ENCODE measurements around the gene ANO7.
A peak's percentile ranks its signal among the peaks of the same experiment; 100 is the strongest.

Gene ANO7

DNA sequence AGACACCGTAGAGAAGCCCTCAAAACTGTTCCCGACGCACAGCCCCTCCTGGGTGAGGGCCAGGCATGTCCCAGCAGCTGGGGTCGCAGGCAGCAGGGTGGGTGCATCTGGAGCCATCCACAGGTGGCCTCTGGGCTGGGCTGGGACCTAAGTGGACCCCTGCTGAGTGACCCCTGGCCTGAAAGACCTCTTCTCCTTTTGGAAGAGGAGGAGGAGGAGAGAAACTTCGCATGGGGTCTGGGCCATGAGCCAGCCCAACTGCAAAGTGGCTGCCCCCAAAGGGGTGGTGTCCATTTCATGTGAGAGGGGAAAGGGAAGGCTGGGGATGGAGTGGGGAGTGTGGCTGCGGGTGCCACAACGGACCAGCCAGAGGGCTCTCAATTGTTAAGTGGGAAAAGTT, 25.1 kb downstream of the ANO7 start:
- no peak overlapping the region for H3K4me3 ChIP-seq (ENCODE audit: low read depth, low read length)
- POLR2A ChIA-PET, result no interaction called here
- CTCF ChIA-PET, result interaction anchor here (2.1 kb wide), 1 partner anchor 136 kb away, joined by 7 read pairs; no protein-coding TSS in a partner anchor
- TF ChIP-seq, protein P1, sequence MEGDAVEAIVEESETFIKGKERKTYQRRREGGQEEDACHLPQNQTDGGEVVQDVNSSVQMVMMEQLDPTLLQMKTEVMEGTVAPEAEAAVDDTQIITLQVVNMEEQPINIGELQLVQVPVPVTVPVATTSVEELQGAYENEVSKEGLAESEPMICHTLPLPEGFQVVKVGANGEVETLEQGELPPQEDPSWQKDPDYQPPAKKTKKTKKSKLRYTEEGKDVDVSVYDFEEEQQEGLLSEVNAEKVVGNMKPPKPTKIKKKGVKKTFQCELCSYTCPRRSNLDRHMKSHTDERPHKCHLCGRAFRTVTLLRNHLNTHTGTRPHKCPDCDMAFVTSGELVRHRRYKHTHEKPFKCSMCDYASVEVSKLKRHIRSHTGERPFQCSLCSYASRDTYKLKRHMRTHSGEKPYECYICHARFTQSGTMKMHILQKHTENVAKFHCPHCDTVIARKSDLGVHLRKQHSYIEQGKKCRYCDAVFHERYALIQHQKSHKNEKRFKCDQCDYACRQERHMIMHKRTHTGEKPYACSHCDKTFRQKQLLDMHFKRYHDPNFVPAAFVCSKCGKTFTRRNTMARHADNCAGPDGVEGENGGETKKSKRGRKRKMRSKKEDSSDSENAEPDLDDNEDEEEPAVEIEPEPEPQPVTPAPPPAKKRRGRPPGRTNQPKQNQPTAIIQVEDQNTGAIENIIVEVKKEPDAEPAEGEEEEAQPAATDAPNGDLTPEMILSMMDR (IDR thresholded peaks at IDR 0.05; ENCODE audit: insufficient read depth, low read length, missing control alignments), result no peak
- DNase-seq (ENCODE audit: low read depth, low spot score), result no peak

DNA sequence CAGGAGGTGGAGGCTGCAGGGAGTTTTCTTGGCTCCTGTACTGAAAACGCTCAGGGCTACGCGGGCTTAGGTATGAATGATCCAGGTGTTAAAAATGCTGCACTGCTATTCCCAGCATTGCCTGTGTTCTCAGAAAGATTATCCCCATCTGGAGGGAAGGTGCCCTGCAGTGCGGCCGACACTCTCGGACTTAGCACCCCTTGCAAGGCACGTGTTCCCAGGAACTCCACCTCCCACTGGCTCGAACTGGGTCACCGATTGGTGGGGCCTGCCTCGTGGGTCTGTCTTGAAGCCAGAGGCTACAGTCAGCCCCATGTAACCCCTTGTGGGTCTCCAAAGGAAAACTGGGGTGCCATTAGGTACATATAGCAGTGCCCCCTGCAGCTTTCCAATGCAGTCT, 25.7 kb downstream of the ANO7 start:
- DNase-seq (ENCODE audit: low read depth, low spot score), result no peak
- TF ChIP-seq, protein P1 (IDR thresholded peaks at IDR 0.05; ENCODE audit: insufficient read depth, low read length, missing control alignments), result no peak
- H3K4me3 ChIP-seq (ENCODE audit: low read depth, low read length), result no peak overlapping the region
- ChIA-PET CTCF (interaction anchor here (1.4 to 2.1 kb wide), 2 partner anchors 136 to 299 kb away, joined by 3 to 7 read pairs; no protein-coding TSS in a partner anchor), POLR2A (no interaction called here)

DNA sequence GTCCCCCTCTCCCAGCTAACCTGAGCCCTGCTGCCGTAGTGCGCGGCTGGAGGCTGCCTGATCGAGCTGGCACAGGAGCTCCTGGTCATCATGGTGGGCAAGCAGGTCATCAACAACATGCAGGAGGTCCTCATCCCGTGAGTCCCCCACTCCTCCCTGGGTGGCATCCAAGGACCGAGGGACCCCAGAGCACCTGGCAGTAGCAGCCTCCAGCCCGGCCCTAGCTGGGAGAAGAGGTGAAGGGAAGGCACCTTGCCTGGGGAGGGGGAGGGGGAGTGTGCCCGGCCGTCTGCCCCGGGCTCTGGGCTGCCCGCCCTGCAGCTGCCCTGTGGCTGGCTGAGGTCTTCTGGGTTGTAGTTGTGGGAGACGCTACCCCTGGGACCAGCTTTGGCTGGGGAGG, 26.3 kb downstream of the ANO7 start:
- TF ChIP-seq, protein P1 (IDR thresholded peaks at IDR 0.05; ENCODE audit: insufficient read depth, low read length, missing control alignments), result no peak
- no peak for DNase-seq (ENCODE audit: low read depth, low spot score)
- CTCF ChIA-PET, result interaction anchor here (1.4 to 2.1 kb wide), 3 partner anchors 137 to 363 kb away, joined by 3 to 7 read pairs (median 7); no protein-coding TSS in a partner anchor
- H3K4me3 ChIP-seq (ENCODE audit: low read depth, low read length), result no peak overlapping the region
- POLR2A ChIA-PET, result no interaction called here

DNA sequence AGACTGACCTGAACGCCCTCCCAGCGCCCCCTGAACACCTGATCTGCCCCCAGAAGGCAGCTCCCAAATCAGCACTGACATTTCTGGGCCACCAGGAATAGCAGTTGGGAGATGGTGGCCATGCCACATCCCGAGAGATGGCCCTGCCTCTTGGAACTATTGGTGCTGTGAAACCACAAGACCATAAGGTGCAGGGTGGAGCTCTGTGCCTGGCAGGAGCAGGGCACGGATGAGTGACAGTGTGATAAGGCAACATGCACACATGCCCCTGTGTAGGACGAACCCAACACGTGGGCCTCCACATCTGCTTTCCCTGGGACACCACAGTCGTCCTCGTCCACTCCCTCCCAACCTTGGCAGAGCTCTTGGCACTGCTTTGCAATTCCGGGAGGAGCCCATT, 26.9 kb downstream of the ANO7 start:
- no peak for DNase-seq (ENCODE audit: low read depth, low spot score)
- no peak overlapping the region for H3K4me3 ChIP-seq (ENCODE audit: low read depth, low read length)
- ChIA-PET CTCF (interaction anchor here (1.4 to 2.1 kb wide), 4 partner anchors 137 to 364 kb away, joined by 3 to 7 read pairs (median 6); no protein-coding TSS in a partner anchor), POLR2A (no interaction called here)
- TF ChIP-seq, protein P1 (IDR thresholded peaks at IDR 0.05; ENCODE audit: insufficient read depth, low read length, missing control alignments), result no peak

DNA sequence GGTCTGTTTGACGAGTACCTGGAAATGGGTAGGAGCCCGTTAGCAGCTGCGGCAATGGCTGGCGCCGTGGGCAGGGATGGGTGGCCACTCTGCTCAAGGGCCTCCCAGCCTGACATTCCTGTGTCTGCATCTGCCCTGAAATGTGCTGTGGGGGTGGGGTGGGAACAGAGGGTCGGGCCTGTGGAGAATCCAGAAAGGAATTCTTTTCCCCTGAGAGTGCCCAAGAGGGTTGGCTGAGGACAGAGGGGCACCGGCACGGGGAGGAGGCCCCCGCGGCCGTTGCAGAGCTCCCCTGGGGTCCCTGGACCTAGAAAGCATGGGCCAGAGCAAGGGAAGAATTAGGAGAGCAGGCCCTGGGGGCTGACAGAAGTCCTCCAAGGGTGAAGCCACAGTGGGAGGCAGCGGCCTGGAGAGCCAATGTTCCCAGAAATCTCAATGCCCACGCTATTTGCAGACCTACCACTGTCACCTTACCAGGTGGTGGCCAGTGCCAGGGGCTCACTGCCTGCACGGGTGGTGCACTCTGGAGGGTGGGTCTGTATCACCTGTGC, 27.8 kb downstream of the ANO7 start:
- ChIA-PET POLR2A (no interaction called here), CTCF (interaction anchor here (1.2 to 1.9 kb wide), 3 partner anchors 138 to 365 kb away, joined by 3 to 7 read pairs (median 5); no protein-coding TSS in a partner anchor)
- no peak overlapping the region for H3K4me3 ChIP-seq (ENCODE audit: low read depth, low read length)
- no peak for DNase-seq (ENCODE audit: low read depth, low spot score)
- TF ChIP-seq, protein P1 (IDR thresholded peaks at IDR 0.05; ENCODE audit: insufficient read depth, low read length, missing control alignments), result no peak

DNA sequence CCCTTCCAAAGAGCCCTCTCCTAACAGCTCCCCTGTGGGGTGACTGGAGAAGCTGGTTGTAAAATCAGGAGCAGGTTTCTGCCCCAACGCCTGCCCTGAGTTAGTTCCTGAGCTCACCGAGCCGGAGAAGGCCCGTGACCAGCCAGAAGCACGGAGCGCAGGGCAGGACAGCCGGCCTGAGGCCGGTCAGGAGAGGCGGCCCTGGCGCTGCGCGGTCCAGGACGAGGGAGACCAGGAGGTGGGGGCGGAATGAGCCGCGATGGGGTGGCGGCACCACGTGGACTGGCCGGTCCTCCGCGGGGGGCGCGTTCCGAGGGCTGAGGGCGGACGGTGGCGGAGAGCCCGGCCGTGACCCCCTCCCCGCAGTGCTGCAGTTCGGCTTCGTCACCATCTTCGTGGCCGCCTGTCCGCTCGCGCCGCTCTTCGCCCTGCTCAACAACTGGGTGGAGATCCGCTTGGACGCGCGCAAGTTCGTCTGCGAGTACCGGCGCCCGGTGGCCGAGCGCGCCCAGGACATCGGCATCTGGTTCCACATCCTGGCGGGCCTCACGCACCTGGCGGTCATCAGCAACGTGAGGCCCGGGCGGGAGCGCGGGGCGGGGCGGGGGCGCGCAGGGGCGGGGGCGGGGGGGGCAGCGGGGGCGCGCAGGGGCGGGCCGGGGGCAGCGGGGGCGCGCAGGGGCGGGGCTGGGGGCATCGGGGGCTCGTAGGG, 29.0 kb downstream of the ANO7 start:
- ChIA-PET POLR2A (no interaction called here), CTCF (interaction anchor here (0.5 to 1.9 kb wide), 3 partner anchors 139 to 409 kb away, joined by 3 to 5 read pairs (median 3); no protein-coding TSS in a partner anchor)
- DNase-seq (ENCODE audit: low read depth, low spot score), result no peak
- H3K4me3 ChIP-seq (ENCODE audit: low read depth, low read length), result peak overlapping the region; percentile 55
- TF ChIP-seq, protein P1 (IDR thresholded peaks at IDR 0.05; ENCODE audit: insufficient read depth, low read length, missing control alignments), result no peak

All from AG04449 (cell line).